CD4-positive, alpha-beta memory T cell (primary cell): ENCODE measurements around the gene PAK1. TPM values are rescaled to one million over a fixed set of nuclear protein-coding genes. Genes with fewer than 3 reads are reported as not detected.

Experiments
- CTCF ChIA-PET: fragments of 350-600 bp; sonication (Branson Sonifier 250); formaldehyde crosslinking; loops from one replicate; lab custom pipeline; 2021; ENCODE audit warnings: inconsistent platforms; ENCODE audit not compliant: partially characterized antibody; lab: Charles Lee
- POLR2A ChIA-PET: fragments of 350-600 bp; sonication (Branson Sonifier 250); formaldehyde crosslinking; loops from one replicate; lab custom pipeline; 2021; ENCODE audit not compliant: partially characterized antibody; lab: Charles Lee
- DNase-seq, 5 donors: peaks; one replicate each; pipeline versions ENCODE4 v3.0.0 to v3.0.0-alpha.2; 2020 to 2022; ENCODE audit warnings: mixed read lengths in 1 of 5
- H3K27ac ChIP-seq: one replicate; pipeline ENCODE4 v1.7.0; 2013; ENCODE audit warnings: low read depth, low read length
- H3K27me3 ChIP-seq: 2 replicates; pipeline ENCODE4 v1.7.0; 2013; ENCODE audit warnings: mild to moderate bottlenecking, low read length, moderate library complexity; ENCODE audit not compliant: insufficient read depth
- H3K36me3 ChIP-seq: 2 replicates; pipeline ENCODE4 v1.7.0; 2013; ENCODE audit warnings: mild to moderate bottlenecking, low read length, moderate library complexity; ENCODE audit not compliant: insufficient read depth
- H3K4me1 ChIP-seq: 2 replicates; pipeline ENCODE4 v1.7.0; 2013; ENCODE audit warnings: mild to moderate bottlenecking, low read length, moderate library complexity; ENCODE audit not compliant: insufficient read depth
- H3K4me3 ChIP-seq, 2 donors: one replicate each; pipeline ENCODE4 v1.7.0; 2013; ENCODE audit warnings: low read length in 2 of 2, mild to moderate bottlenecking in 1 of 2
- H3K9me3 ChIP-seq, 2 donors: one replicate each; pipeline ENCODE4 v1.7.0; 2013; ENCODE audit warnings: low read length in 2 of 2, control low read depth in 1 of 2; ENCODE audit not compliant: control insufficient read depth in 1 of 2
- H3K27ac Mint-ChIP-seq, 7 donors: one replicate each; pipeline ENCODE4 v1.8.0; 2020 to 2021; ENCODE audit warnings: mixed read lengths in 7 of 7, mild to moderate bottlenecking in 6 of 7, inconsistent platforms in 3 of 7, moderate library complexity in 3 of 7
- H3K27me3 Mint-ChIP-seq, 2 donors: one replicate each; pipeline ENCODE4 v1.8.0; 2020 to 2021; ENCODE audit warnings: mixed read lengths in 2 of 2
- H3K36me3 Mint-ChIP-seq, 2 donors: one replicate each; pipeline ENCODE4 v1.8.0; 2020 to 2021; ENCODE audit warnings: mixed read lengths in 2 of 2, inconsistent platforms in 1 of 2, mild to moderate bottlenecking in 1 of 2
- H3K4me1 Mint-ChIP-seq, 4 donors: one replicate each; pipeline ENCODE4 v1.8.0; 2020 to 2021; ENCODE audit warnings: mixed read lengths in 4 of 4, mild to moderate bottlenecking in 1 of 4
- H3K4me3 Mint-ChIP-seq, 8 donors: one replicate each; pipeline ENCODE4 v1.8.0; 2020 to 2021; ENCODE audit warnings: mixed read lengths in 8 of 8, mild to moderate bottlenecking in 7 of 8, moderate library complexity in 6 of 8, inconsistent platforms in 3 of 8
- H3K9me3 Mint-ChIP-seq, 8 donors: one replicate each; pipeline ENCODE4 v1.8.0; 2020 to 2021; ENCODE audit warnings: mixed read lengths in 8 of 8, mild to moderate bottlenecking in 5 of 8, inconsistent platforms in 3 of 8, moderate library complexity in 1 of 8
- intact Hi-C: fragments of 100-400 bp; cut with micrococcal nuclease; formaldehyde crosslinking; loops from one replicate; pipeline ENCODE4 v1.15.1; 2023
- polyA plus RNA-seq, 2 donors: library from polyadenylated mRNA; unstranded; fragments of 300-500 nt; fragmentation: Illumina TruSeq; gene quantifications; one replicate each; pipeline ENCODE4 v1.2.3, GENCODE V29; 2021
- total RNA-seq, 2 experiments: library from RNA; stranded (reverse); gene quantifications; one replicate each; pipeline ENCODE4 v1.2.3, GENCODE V29; 2021

PAK1 gene
- total and polyA plus RNA-seq, 4 experiments from 2014 or later: 9.3 to 10.4 (median 9.7) TPM

GRCh38 chr11:77375107-77375506 lies 98.8 kb downstream of the PAK1 start:
- Mint-ChIP-seq H3K9me3 (no peaks in the 10 kb centered on the region), H3K27me3 (no peaks in the 10 kb centered on the region), H3K4me3 (no peak overlapping the region), H3K4me1 (peaks cover 0 to 5% (median 0%) of the 10 kb centered on the region in 4 donors), H3K27ac (no peak overlapping the region), H3K36me3 (peaks cover 32 to 42% of the 10 kb centered on the region in 2 donors)
- no peaks in the 10 kb centered on the region for H3K9me3 ChIP-seq
- DNase-seq: no peak
- no peaks in the 10 kb centered on the region for H3K27me3 ChIP-seq
- no peak overlapping the region for H3K4me3 ChIP-seq
- no peaks in the 10 kb centered on the region for H3K4me1 ChIP-seq
- ChIA-PET POLR2A (no interaction called here), CTCF (no interaction called here)
- no peak overlapping the region for H3K27ac ChIP-seq
- intact Hi-C loops: no loop called here
- H3K36me3 ChIP-seq: no peaks in the 10 kb centered on the region

- CTCF ChIA-PET: no interaction called here
- Histone ChIP-seq H3K4me3 (no peak overlapping the region), H3K9me3 (no peaks in the 10 kb centered on the region), H3K27ac (no peak overlapping the region), H3K27me3 (no peaks in the 10 kb centered on the region), H3K36me3 (no peaks in the 10 kb centered on the region), H3K4me1 (no peaks in the 10 kb centered on the region)
- DNase-seq: no peak
- POLR2A ChIA-PET: no interaction called here
- Mint-ChIP-seq H3K4me3 (no peak overlapping the region), H3K27ac (no peak overlapping the region), H3K9me3 (no peaks in the 10 kb centered on the region), H3K36me3 (peaks cover 28 to 42% of the 10 kb centered on the region in 2 donors), H3K4me1 (peaks cover 0 to 10% (median 3%) of the 10 kb centered on the region in 4 donors), H3K27me3 (no peaks in the 10 kb centered on the region)
- intact Hi-C loops: no loop called here
Measured at GRCh38 chr11:77374611-77375031, 99.3 kb downstream of the PAK1 start.

- ChIA-PET POLR2A (no interaction called here), CTCF (no interaction called here)
- no peaks in the 10 kb centered on the region for H3K9me3 Mint-ChIP-seq
- Histone ChIP-seq H3K27me3 (no peaks in the 10 kb centered on the region), H3K36me3 (no peaks in the 10 kb centered on the region), H3K4me1 (no peaks in the 10 kb centered on the region), H3K27ac (no peak overlapping the region), H3K9me3 (no peaks in the 10 kb centered on the region), H3K4me3 (no peak overlapping the region)
- H3K27me3 Mint-ChIP-seq: no peaks in the 10 kb centered on the region
- no peak overlapping the region for H3K4me3 Mint-ChIP-seq
- peaks cover 23 to 38% of the 10 kb centered on the region in 2 donors for H3K36me3 Mint-ChIP-seq
- peaks cover 0 to 10% (median 3%) of the 10 kb centered on the region in 4 donors for H3K4me1 Mint-ChIP-seq
- no peak overlapping the region for H3K27ac Mint-ChIP-seq
- DNase-seq: no peak
- intact Hi-C loops: no loop called here
Measured at GRCh38 chr11:77374108-77374507, 99.8 kb downstream of the PAK1 start.

- POLR2A ChIA-PET: no interaction called here
- CTCF ChIA-PET: interaction anchor here (0.7 kb wide), 1 partner anchor 22 kb away, joined by 3 read pairs; no protein-coding TSS in a partner anchor
- intact Hi-C loops: no loop called here
Measured at GRCh38 chr11:77372726-77373125, 101.2 kb downstream of the PAK1 start.

GRCh38 chr11:77371646-77372045 lies 102.2 kb downstream of the PAK1 start:
- Histone ChIP-seq H3K27ac (no peak overlapping the region), H3K27me3 (no peaks in the 10 kb centered on the region), H3K36me3 (no peaks in the 10 kb centered on the region), H3K4me1 (no peaks in the 10 kb centered on the region), H3K9me3 (no peaks in the 10 kb centered on the region), H3K4me3 (no peak overlapping the region)
- Mint-ChIP-seq H3K27ac (no peak overlapping the region), H3K4me3 (no peak overlapping the region), H3K27me3 (no peaks in the 10 kb centered on the region), H3K36me3 (peaks cover 12 to 25% of the 10 kb centered on the region in 2 donors), H3K4me1 (peaks cover 0 to 10% (median 3%) of the 10 kb centered on the region in 4 donors), H3K9me3 (no peaks in the 10 kb centered on the region)
- CTCF ChIA-PET: no interaction called here
- POLR2A ChIA-PET: no interaction called here
- intact Hi-C loops: no loop called here
- no peak for DNase-seq

More at GRCh38 chr11:77372726-77373125, 101.2 kb downstream of the PAK1 start:
- Histone ChIP-seq H3K36me3 (no peaks in the 10 kb centered on the region), H3K4me1 (no peaks in the 10 kb centered on the region), H3K9me3 (no peaks in the 10 kb centered on the region), H3K27me3 (no peaks in the 10 kb centered on the region), H3K4me3 (no peak overlapping the region), H3K27ac (no peak overlapping the region)
- no peak for DNase-seq
- Mint-ChIP-seq H3K4me1 (peaks cover 0 to 10% (median 3%) of the 10 kb centered on the region in 4 donors), H3K27me3 (no peaks in the 10 kb centered on the region), H3K36me3 (peaks cover 15 to 28% of the 10 kb centered on the region in 2 donors), H3K4me3 (no peak overlapping the region), H3K27ac (no peak overlapping the region), H3K9me3 (no peaks in the 10 kb centered on the region)

- H3K27ac Mint-ChIP-seq: peak overlapping the region in 1 of 7 donors; percentile 19
- H3K27me3 Mint-ChIP-seq: no peaks in the 10 kb centered on the region
- Histone ChIP-seq H3K4me3 (no peak overlapping the region), H3K27ac (no peak overlapping the region), H3K9me3 (no peaks in the 10 kb centered on the region), H3K27me3 (no peaks in the 10 kb centered on the region), H3K36me3 (no peaks in the 10 kb centered on the region), H3K4me1 (no peaks in the 10 kb centered on the region)
- ChIA-PET CTCF (interaction anchor here (1.4 kb wide), 1 partner anchor 45 kb away, joined by 3 read pairs; no protein-coding TSS in a partner anchor), POLR2A (no interaction called here)
- no peaks in the 10 kb centered on the region for H3K9me3 Mint-ChIP-seq
- H3K36me3 Mint-ChIP-seq: peaks cover 17 to 21% of the 10 kb centered on the region in 2 donors
- peaks cover 0 to 10% (median 3%) of the 10 kb centered on the region in 4 donors for H3K4me1 Mint-ChIP-seq
- H3K4me3 Mint-ChIP-seq: no peak overlapping the region
- intact Hi-C loops: no loop called here
- no peak for DNase-seq
Measured at GRCh38 chr11:77370217-77370616, 103.7 kb downstream of the PAK1 start.

GRCh38 chr11:77361184-77361583 lies 112.7 kb downstream of the PAK1 start:
- no peak overlapping the region for H3K4me3 ChIP-seq
- Mint-ChIP-seq H3K36me3 (peaks cover 7 to 35% of the 10 kb centered on the region in 2 donors), H3K27me3 (no peaks in the 10 kb centered on the region), H3K9me3 (no peaks in the 10 kb centered on the region), H3K27ac (no peak overlapping the region), H3K4me3 (no peak overlapping the region), H3K4me1 (no peaks in the 10 kb centered on the region)
- ChIA-PET POLR2A (no interaction called here), CTCF (no interaction called here)
- no peaks in the 10 kb centered on the region for H3K4me1 ChIP-seq
- H3K36me3 ChIP-seq: no peaks in the 10 kb centered on the region
- no peak overlapping the region for H3K27ac ChIP-seq
- H3K27me3 ChIP-seq: no peaks in the 10 kb centered on the region
- intact Hi-C loops: no loop called here
- DNase-seq: no peak
- H3K9me3 ChIP-seq: no peaks in the 10 kb centered on the region
